Retina (tissue), 1 donor: ENCODE results near the gene MTNR1A.
"Not testable (repeated sequence)": the region's sequence is repeated elsewhere in the genome, so short reads cannot be mapped to it uniquely, and the experiment has no call there.

Experiments used
- DNase-seq: peaks from one replicate; pipeline ENCODE4 v3.0.0-alpha.2; 2016

The MTNR1A gene

DNA sequence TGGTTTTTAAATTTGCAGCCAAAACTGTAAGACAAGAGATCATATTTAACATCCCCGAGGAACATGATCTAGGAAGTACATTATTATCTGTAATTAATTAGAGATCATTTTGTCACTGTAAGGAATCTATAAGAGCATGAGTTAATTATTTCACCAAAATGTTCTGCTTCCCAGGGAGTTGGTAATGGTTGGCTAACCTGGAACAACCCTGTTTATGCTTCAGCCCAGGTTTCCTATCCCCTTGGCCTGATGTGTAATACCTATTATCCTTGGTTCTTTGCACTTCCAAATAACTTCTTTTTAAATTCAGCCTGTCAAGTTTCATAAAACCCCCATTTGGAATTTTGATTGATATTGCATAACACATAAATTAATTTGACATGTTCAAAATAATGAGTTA is 6.4 kb upstream of the MTNR1A start:
- no peak for DNase-seq

DNA sequence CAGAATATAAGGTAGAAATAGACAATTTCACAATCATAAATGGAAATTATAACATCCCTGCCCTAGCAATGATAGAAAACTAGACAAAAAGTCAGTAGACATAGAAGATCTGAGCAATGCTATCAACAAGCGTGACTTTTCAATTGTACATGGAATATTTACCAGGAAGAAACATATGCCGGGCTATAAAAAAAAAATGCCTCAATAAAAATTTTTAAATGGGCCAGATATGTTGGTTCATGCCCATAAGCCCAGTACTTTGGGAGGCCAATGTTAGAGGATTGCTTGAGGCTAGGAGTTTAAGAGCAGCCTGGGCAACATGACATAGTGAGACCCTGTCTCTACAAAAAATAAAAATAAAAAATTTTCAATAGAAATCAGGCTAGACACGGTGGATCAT is 5.3 kb upstream of the MTNR1A start:
- DNase-seq = no peak

DNA sequence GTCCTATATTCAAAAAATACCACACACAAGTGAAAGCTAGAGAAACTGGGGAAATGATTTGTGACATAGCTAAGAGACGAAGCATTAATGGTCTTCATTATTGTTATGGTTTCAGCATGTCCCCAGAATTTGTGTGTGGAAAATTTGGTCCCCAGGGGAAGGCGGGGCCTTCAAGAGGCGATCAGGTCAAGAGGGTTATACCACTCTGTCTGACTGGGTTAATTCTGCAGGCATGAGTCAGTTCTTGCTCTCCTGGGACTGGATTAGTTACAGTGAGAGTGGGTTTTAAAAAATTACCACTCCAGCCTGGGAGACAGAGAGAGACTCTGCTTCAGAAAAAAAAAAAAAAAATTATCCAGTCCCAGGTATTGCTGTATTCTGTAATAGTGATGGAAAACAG is 2.1 kb upstream of the MTNR1A start:
- DNase-seq = no peak

DNA sequence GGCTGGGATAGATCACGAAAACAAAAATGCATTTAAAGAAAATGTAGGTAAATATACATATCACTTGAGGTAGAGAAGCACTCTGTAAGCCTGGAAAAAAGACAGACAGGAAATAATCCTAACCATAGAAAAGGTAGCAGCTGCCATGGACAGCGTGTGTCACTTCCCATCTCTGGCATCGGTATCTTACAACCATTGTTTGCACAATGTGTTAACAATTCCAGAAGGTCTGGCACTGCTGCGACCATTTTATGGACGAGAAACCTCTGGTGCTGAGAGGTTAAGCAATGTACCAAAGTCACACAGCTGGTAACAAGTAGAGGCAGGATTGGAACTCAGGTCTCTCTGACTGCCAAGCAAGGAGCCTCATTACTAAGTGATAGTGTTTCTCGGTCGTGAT is 1.7 kb upstream of the MTNR1A start:
- peak; percentile 18 for DNase-seq

DNA sequence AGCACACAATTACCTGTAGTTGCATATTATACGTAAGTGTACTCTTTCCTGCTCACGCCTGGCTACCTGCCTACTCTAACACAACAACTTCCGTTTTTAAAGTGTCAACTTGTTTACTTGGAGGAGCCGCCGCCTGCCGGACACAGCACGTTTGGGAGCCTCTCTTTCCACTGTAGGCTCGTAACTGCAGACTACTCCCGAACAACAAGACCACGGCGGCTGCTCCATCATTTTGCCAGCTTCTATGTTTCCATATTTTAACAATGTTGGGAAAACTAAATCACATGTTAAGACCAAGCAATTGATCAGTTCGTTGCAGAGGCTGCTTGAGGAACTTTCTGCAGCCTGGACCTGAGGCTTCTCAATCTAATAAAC is 841 bp downstream of the MTNR1A start:
- DNase-seq = peak; percentile 77

DNA sequence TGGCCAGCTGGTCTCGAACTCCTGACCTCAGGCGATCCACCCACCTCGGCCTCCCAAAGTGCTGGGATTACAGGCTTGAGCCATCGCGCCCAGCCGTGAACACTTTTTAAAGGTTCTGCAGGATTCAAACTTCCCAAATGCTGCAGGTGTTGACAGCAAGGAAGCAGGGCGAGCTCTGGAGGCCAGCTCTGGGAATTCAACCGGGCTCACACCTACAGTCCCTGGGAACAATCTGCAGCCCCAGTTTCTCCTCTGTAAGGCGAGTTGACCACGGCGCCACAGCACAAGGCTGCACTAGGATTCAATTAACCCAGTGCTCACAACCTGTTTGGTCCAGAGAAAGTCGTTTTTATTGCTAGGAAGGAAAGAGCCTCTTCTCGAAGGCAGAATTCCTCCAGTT is 1.6 kb downstream of the MTNR1A start:
- no peak for DNase-seq

DNA sequence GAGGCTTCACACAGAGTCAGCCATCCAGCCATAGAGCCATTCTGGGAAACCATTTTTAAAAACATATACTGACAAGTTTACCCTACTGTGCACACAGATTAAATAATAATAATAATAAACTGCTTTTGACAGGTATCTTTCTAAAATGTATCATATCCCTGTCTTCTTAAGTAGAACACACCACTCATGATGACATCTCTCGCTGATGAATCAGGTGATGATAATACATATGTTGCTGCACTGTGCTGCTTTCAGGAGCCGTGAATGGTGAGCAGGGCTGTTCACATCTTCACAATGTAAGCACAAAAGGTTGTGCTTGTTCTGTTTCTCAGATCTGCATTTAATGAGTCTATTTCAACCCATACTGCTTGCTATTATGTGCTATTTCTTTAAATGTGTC is 3.5 kb downstream of the MTNR1A start:
- DNase-seq = no peak

DNA sequence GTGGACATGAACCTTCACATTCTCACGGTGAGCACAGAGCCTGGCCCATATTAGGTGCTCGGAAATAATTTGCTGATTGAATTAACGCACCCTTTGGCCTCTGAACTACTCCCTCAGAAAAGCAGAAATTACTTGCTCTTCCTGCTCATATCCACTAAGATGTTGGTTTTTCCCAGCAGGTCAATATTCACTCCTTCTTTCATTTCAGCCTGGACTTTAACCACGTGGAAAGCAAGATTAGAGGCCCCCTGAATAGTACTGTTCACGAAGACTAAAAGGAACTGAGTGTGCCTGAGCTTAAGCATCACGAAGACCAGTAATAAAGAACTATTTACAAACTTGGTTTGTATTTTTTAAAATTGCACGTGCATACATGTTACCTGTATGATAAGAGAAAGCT is 9.9 kb downstream of the MTNR1A start:
- no peak for DNase-seq

DNA sequence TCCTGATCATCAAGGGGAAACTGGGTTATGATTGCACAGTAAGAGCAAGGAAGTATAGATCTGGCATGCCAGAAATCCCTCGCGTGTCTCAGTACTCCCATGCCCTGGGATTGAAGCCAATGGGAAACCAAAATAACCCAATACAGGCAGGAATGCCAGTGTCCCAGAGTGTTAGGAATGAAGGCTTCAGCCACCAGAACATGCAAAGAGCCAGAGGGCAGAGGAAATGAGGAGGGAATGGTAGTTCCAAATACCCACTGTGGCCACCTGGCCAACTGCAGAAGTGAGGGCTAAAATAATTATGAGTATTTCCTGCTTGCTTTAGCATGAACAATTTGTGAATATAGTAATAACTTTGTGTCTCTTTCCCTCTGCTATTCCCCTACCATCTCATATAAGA is 12.2 kb downstream of the MTNR1A start:
- DNase-seq = no peak

DNA sequence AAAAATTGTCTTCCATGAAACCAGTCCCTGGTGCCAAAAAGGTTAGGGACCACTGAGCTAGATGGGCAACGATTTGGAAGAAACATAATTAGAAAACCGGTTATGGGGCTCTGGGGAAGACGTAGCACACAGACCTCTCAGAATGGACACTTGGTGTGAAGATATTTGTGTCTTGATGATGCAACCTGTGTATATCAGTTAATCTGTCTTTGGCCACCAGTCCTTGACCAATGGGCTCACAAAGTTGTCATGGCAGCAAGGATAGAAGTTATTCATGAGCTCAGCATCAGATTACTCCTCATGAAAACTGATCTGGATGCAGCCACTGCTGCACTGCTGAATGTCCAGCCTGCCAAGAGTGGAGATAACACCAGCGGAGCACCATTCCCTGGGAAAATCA is 13.6 kb downstream of the MTNR1A start:
- no peak for DNase-seq

DNA sequence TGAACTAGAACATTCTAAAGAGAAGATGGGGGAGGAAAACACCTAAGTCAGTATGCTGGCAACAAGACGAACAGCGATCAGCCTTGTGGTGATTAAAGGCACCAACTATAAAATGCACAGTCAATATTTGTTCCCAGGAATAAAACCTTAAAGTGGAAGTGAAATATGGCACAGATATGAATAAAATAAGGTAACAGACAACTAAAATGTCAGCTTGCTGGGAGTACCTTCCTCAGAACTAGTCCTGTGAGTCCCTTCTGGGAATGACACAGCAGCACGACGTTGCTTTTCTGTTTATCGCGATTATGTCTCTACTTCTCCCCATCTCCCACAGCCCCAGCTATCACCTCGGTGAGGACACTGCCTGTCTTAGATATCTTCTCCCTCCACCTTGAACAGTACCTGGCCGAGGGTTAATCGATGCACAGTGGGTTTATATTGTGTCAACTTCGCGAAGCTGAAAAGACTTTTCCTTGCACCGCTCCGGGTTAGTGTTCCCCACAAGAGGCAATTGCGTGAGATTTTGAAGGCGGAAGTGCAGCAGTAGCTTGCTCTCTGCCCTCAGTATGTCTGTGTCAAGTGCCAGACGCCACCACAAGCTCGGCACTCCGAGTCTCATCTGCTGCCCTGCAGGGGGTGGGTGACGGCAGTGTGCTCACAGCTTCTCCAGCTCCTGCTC is 17.4 kb downstream of the MTNR1A start:
- no peak for DNase-seq

DNA sequence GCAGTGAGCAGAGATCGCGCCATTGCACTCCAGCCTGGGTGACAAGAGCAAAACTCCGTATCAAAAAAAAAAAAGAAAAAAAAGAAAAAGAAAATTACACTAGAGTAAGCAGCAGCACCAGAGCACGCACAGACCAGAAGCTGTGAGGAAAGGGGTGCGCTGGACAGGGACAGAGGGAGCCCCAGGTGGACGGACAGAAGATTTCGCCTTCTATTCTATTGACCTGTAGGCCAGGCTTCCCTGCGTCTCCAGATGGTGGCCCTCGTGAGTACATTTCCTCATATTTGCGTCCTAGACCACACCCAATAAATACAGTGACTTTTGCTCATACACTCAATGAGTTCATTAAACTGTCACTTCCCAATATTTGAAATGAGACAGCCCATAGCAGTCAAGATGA is 19.1 kb downstream of the MTNR1A start:
- DNase-seq = no peak

DNA sequence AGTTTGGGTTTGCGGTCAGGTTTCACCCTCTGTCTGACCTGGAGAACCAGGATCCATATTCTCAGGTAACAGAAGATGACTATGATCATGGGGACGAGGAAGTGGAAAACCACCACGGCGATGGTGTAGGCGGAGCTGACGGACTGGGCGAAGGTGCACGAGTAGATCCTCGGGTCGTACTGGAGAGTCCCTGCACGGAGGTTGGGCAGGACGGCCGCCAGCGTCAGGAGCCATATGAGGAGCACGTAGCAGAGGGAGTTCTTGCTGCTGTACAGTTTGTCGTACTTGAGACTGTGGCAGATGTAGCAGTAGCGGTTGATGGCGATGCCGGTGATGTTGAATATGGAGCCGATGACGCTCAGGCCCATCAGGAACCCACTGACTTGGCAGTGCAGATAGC is 21.3 kb downstream of the MTNR1A start:
- DNase-seq = no peak

DNA sequence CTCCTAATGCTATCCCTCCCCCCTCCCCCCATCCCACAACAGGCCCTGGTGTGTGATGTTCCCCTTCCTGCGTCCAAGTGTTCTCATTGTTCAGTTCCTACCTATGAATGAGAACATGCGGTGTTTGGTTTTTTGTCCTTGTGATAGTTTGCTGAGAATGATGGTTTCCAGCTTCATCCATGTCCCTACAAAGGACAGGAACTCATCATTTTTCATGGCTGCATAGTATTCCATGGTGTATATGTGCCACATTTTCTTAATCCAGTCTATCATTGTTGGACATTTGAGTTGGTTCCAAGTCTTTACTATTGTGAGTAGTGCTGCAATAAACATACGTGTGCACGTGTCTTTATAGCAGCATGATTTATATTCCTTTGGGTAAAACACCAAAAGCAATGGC is 31.4 kb downstream of the MTNR1A start:
- not testable (repeated sequence) for DNase-seq

DNA sequence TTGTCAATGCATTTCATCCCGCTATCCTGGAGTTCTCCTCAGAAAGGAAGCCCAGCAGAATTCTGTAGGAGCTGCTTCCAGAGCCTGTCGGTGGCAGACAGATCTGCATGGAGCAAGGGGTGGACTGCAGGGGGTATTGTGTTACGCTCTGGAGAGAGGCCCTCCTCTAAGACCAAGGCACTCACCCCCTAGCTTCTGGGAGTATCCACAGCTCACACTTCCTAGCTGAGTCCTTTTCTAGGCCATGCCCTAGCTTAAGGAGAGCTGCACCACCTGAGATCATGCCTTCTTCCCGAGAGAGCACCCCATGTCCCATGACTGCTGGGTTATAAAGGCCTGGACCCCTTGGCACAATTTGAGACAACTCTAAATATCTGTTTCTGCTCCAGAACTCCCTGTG is 39.1 kb downstream of the MTNR1A start:
- no peak for DNase-seq

DNA sequence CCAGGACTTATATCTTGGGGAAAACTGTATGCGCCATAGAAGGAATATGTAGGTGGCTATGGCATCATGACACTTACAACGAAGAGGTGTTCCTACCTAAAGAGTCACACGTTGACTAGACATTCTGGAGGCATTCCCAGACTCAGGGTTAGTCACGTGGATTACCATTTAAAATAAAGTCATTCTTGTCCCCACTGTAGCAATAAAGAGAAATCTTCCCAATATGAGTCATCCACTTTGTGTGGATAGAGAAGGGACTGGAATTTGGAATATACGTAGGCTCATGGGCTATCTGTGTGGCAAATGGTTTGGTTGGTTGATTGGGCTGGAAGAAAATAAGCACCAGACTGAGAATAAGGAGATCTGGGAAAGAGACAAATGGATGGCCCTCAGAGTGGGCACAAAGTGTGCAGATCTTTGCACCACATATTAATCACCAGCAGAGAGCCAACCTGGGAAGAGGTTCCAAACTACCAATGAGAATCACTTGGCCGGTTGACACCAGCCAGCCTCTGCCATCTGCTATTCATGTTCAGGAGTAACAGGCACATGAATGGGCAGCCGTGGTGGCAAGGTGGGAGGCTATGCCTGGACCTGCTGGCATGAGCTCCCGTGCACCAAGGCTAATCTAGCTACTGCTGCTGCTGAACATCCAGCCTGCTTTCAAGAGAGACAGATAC is 41.0 kb downstream of the MTNR1A start:
- DNase-seq = no peak

DNA sequence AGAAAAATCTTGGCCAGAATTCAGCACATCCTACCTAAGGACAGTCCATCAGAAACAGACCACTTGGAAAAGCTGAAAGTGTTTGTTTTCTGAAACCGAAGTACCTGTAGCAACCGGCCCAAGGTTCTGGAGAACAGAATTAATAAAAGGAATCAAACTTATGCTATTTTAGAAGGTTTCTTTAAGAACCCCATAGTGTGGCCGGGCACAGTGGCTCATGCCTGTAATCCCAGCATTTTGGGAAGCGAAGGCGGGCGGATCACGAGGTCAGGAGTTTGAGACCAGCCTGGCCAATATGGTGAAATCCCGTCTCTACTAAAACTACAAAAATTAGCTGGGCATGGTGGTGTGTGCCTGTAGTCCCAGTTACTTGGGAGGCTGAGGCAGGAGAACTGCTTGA is 50.6 kb downstream of the MTNR1A start:
- not testable (repeated sequence) for DNase-seq

DNA sequence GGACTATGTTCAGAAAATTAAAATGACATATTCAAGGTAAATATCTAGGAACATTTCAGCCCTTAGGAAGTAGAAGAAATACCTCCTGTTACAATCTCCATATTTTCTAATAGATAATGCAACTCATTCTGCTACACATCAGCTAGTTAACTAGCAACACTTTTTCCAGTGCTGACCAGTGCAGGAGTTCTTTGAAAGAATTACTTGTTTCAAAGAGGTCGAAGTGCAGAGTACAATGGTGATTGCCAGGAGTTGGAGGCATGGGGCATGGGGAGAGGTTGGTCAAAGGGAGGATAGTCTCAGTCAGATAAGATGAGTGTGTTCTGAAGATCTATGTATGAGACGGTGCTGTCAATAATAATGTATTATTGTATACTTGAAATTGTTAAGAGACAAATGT is 53.1 kb downstream of the MTNR1A start:
- no peak for DNase-seq

DNA sequence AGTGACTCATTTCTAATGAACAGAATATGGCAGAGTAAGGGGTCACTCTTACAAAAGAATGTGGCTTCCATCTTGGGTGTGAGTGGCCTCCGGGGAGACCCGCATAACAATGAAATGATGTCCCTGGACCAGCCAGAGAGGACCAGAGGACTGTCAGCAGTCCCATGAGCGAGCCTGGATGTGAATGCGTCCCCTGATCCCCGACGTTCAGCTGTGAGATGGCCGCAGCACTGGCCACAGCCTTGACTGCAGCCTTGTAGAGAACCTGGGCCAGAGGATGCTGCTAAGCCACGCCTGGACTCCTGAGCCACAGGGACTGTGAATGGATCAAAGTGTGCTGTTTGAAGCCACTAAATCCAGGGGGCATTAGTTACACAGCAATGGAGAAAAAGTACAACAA is 53.8 kb downstream of the MTNR1A start:
- no peak for DNase-seq

DNA sequence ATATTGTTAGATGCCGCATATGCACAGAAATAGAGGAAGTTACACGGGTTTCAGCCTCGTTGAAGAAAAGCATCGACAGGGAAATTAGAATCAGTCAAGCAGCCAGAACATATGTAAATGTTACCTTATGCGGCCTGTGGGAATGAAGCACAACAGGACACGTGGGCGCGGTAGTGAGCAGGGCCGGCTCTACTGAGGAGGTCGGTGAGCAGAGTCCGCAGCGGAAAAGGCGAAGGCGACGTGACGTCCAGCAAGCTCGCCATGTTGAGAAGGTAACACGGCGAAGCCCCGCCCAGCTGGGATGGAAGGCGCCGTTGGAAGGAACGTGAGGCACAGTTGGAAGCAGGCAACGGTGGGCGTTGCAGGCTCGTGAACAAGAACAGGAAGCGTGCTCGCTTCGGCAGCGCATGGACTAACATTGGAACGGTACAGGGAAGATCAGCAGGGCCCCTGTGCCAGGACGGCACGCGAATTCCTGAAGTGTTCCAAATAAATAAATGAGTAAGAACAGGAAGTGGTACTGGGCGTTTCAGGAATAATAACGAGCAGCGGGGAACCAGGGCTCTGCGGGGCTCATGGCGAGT is 54.6 kb downstream of the MTNR1A start:
- no peak for DNase-seq

DNA sequence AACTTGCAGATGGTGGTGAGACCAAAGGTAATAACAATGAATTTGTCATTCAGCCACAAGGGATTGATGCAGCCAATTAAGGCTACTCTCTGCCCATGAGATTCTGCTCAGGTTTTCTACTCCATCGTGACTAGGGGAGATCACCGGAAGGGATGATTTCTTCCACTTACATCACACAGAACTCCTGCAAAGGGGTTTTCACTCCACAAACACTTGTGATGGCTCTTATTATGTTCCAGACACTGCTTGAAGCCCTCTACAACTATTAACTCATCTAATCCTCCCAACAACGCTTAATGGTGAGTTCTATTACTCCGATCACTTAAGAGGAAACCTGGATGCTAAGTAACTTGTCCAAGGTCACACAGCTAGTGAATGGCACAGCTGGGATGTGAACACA is 55.9 kb downstream of the MTNR1A start:
- no peak for DNase-seq

DNA sequence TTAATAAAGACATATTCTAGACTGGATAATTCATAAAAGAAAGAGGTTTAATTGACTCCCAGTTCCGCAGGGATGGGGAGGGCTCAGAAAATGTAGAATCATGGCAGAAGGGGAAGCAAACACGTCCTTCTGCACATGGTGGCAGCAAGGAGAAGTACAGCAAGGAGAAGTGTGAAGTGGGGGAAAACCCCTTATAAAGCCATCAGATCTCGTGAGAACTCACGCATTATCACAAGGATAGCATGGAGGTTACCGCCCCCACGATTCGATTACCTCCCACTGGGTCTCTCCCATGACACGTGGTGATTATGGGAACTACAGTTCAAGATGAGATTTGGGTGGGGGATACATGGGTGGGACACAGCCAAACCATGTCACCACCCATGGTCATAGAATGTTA is 58.3 kb downstream of the MTNR1A start:
- DNase-seq = no peak

DNA sequence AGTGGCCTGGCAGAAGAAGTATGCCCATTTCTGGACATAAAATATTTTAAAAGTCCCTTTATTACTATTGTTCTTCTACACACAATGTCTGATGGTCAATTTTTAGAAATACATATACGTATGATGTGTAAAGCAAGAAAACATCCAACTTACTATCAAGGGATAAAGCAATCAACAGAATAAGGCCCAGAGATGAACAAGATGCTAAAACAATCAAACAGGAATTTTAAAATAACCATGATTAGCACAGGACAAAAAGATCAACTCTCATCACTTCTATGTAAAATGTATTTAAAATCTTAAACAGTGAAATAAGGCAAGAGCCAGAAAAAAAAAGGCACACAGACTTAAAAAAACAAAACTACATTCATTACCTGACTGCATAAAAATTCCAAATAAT is 60.9 kb downstream of the MTNR1A start:
- no peak for DNase-seq

DNA sequence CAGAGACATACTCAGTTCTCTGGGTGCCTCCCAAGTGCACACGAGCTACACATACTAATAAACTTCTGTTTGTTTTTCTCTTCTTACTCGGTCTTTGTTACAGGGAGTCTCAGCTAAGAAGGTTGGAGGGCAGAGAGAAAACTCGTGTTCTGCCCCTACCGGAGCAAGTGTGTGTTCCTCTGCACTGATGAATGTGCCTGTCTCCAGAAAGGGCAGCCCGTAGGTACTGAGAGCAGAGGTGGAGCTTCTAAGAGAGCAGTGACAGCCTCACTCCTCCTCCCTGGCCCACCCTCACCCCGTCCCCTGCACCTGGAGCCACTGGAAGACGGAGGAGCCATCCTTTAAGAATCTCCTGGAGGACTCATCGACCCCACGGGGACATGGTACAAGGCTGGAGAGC is 67.6 kb downstream of the MTNR1A start:
- no peak for DNase-seq

DNA sequence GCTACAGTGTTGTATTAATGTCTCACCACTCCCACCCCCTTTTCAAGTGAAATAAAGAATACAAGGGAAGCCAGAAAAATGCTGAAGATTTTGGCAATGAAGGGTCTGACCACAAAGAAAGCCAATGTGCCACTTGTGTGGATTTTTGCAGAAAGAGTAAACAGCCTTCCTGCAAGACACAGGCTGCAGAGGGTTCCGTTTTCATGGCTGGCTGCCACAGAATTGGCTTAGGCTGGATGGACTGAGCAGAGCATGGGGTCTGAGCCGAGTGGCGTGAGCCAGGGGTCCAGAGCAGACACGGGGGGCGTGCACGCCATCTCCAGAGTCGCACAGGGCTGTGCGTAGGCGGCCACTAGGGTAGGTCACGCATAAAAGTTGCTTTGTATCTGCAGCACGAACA is 69.2 kb downstream of the MTNR1A start:
- peak; percentile 72 for DNase-seq
